GM18858 (cell line): ENCODE data around the gene CELSR1.

ENCODE experiments used
- ATAC-seq: cut with Tn5 transposase; IDR thresholded peaks from one replicate; pipeline ENCODE4 v1.9.1; 2021; ENCODE audit not compliant: unreplicated experiment

Gene CELSR1

GRCh38 chr22:46382524-46382923, 154.9 kb downstream of the CELSR1 start:
- ATAC-seq: no peak

GRCh38 chr22:46381731-46382130, 155.7 kb downstream of the CELSR1 start:
- no peak for ATAC-seq

- ATAC-seq: no peak
These were observed 156.3 kb downstream of the CELSR1 start for GRCh38 chr22:46381142-46381541.

- no peak for ATAC-seq
These were observed 156.8 kb downstream of the CELSR1 start for GRCh38 chr22:46380581-46380980.

- ATAC-seq: no peak
These were observed 157.4 kb downstream of the CELSR1 start for GRCh38 chr22:46380069-46380468.

- ATAC-seq: no peak
These were observed 158.1 kb downstream of the CELSR1 start for GRCh38 chr22:46379066-46379930.

GRCh38 chr22:46378426-46379065, 158.9 kb downstream of the CELSR1 start:
- ATAC-seq: no peak

- ATAC-seq: no peak
These were observed 159.6 kb downstream of the CELSR1 start for GRCh38 chr22:46377525-46378425.

GRCh38 chr22:46376908-46377524, 160.4 kb downstream of the CELSR1 start:
- no peak for ATAC-seq

- no peak for ATAC-seq
These were observed 161.3 kb downstream of the CELSR1 start for GRCh38 chr22:46376111-46376510.

- ATAC-seq: no peak
These were observed 162.6 kb downstream of the CELSR1 start for GRCh38 chr22:46374663-46375474.

- no peak for ATAC-seq
These were observed 163.3 kb downstream of the CELSR1 start for GRCh38 chr22:46373921-46374662.

GRCh38 chr22:46373159-46373558, 164.3 kb downstream of the CELSR1 start:
- no peak for ATAC-seq

GRCh38 chr22:46372686-46373085, 164.7 kb downstream of the CELSR1 start:
- no peak for ATAC-seq

GRCh38 chr22:46371623-46372226, 165.7 kb downstream of the CELSR1 start:
- no peak for ATAC-seq

GRCh38 chr22:46370584-46371291, 166.7 kb downstream of the CELSR1 start:
- no peak for ATAC-seq

GRCh38 chr22:46369716-46370583, 167.5 kb downstream of the CELSR1 start:
- no peak for ATAC-seq
